HCT116 (cell line): ENCODE measurements around the gene MAP2K6.

Experiments used
- CEBPB ChIP-seq: IDR thresholded peaks from 2 replicates; pipeline ENCODE4 v1.6.1; 2012; ENCODE audit warnings: low read depth
- CTCF ChIP-seq, 3 experiments: fragments of 200-600 bp in 1 of 3; sonication (generic) in 1 of 3; IDR thresholded peaks in 2 of 3; conservative IDR thresholded peaks in 1 of 3; 2 replicates each; pipeline ENCODE4 v1.5.1; 2012 to 2017; ENCODE audit warnings: low read depth in 2 of 3, low read length in 2 of 3, antibody characterized with exemption in 1 of 3, borderline replicate concordance in 1 of 3, control low read depth in 1 of 3, mild to moderate bottlenecking in 1 of 3, mixed read lengths in 1 of 3, mixed run types in 1 of 3, moderate library complexity in 1 of 3; ENCODE audit not compliant: insufficient read depth in 1 of 3
- EZH2 ChIP-seq: fragments of 200-600 bp; sonication (generic); IDR thresholded peaks from 2 replicates; pipeline ENCODE4 v1.6.1; 2017; ENCODE audit warnings: antibody characterized with exemption, mixed run types
- EZH2phosphoT487 ChIP-seq: fragments of 200-600 bp; IDR thresholded peaks from 2 replicates; pipeline ENCODE4 v1.6.1; 2018; ENCODE audit warnings: antibody characterized with exemption, borderline replicate concordance
- JUND ChIP-seq: IDR thresholded peaks from 2 replicates; pipeline ENCODE4 v1.6.1; 2012
- MAX ChIP-seq: IDR thresholded peaks from 2 replicates; pipeline ENCODE4 v1.6.1; 2012
- POLR2AphosphoS5 ChIP-seq: IDR thresholded peaks from 2 replicates; pipeline ENCODE4 v1.6.1; 2011; ENCODE audit warnings: mild to moderate bottlenecking, low read depth, low read length, moderate library complexity
- SIN3A ChIP-seq: IDR thresholded peaks from 2 replicates; pipeline ENCODE4 v1.6.1; 2012; ENCODE audit warnings: low read depth
- YY1 ChIP-seq: IDR thresholded peaks from 2 replicates; pipeline ENCODE4 v1.6.1; 2011; ENCODE audit warnings: low read length, low read depth, moderate library complexity, mild to moderate bottlenecking; ENCODE audit not compliant: insufficient replicate concordance; ENCODE audit errors: extremely low read depth
- ZNF274 ChIP-seq: fragments of 200-500 bp; sonication (Bioruptor generic); IDR thresholded peaks from 2 replicates; pipeline ENCODE4 v1.6.1; 2014; ENCODE audit warnings: mild to moderate bottlenecking, low read depth, low read length, inconsistent platforms

GRCh38 chr17:69450131-69450530 is 35.6 kb downstream of the MAP2K6 start:
- TF ChIP-seq ZNF274 (no peak), MAX (no peak), SIN3A (no peak), CTCF (IDR thresholded peaks at IDR 0.05 in 2 of 3, conservative IDR thresholded peaks at IDR 0.05 in 1 of 3; ENCODE audit: borderline replicate concordance in 1 of 3, insufficient read depth in 1 of 3, low read depth in 2 of 3, low read length in 2 of 3) (no peak), YY1 (no peak), POLR2AphosphoS5 (no peak), JUND (no peak), EZH2phosphoT487 (no peak), CEBPB (no peak), EZH2 (no peak)
